Natural killer cell treated with Interleukin-12 subunit alpha and Interleukin-12 subunit beta and Interleukin-15 and Interleukin-18, amount 100 ng/mL, for 72 hours (primary cell): ENCODE measurements around the gene IGF1. TPM values are rescaled to one million over a fixed set of nuclear protein-coding genes. Genes with fewer than 3 reads are reported as not detected.

Experiments
- ATAC-seq, 2 donors: fragments of 150-1000 bp; cut with Tn5 transposase in 1 of 2; sonication (Bioruptor Pico), chemical (Tn5 transposase) in 1 of 2; 2 replicates each; pipeline ENCODE4 v1.10.0; 2021
- DNase-seq: peaks from one replicate; pipeline ENCODE4 v3.0.0; 2022; ENCODE audit warnings: low spot score
- H3K27ac Mint-ChIP-seq, 2 donors: 1 replicate in 1 of 2; 2 replicates in 1 of 2; pipeline ENCODE4 v1.8.0; 2022; ENCODE audit warnings: mixed read lengths in 2 of 2, mild to moderate bottlenecking in 1 of 2, moderate library complexity in 1 of 2
- H3K27me3 Mint-ChIP-seq, 2 donors: 1 replicate in 1 of 2; 2 replicates in 1 of 2; pipeline ENCODE4 v1.8.0; 2022; ENCODE audit warnings: mixed read lengths in 2 of 2
- H3K36me3 Mint-ChIP-seq: one replicate; pipeline ENCODE4 v1.8.0; 2022; ENCODE audit warnings: mixed read lengths
- H3K4me1 Mint-ChIP-seq, 2 donors: 1 replicate in 1 of 2; 2 replicates in 1 of 2; pipeline ENCODE4 v1.8.0; 2022; ENCODE audit warnings: low read depth in 2 of 2, mixed read lengths in 2 of 2, mild to moderate bottlenecking in 1 of 2
- H3K4me3 Mint-ChIP-seq: one replicate; pipeline ENCODE4 v1.8.0; 2022; ENCODE audit warnings: mixed read lengths
- H3K9me3 Mint-ChIP-seq: 2 replicates; pipeline ENCODE4 v1.8.0; 2022; ENCODE audit warnings: mixed read lengths
- total RNA-seq, 2 donors: library from RNA; stranded (reverse); gene quantifications; one replicate each; pipeline ENCODE4 v1.2.3, GENCODE V29; 2022

Gene IGF1
- total RNA-seq, 2 donors from 2014 or later, result 0.05 TPM; not detected in 1

- Mint-ChIP-seq H3K9me3 (no peaks in the 10 kb centered on the region), H3K27me3 (peaks cover 6 to 21% of the 10 kb centered on the region in 2 donors), H3K27ac (no peak overlapping the region), H3K4me1 (no peaks in the 10 kb centered on the region), H3K4me3 (no peak overlapping the region), H3K36me3 (no peaks in the 10 kb centered on the region)
- DNase-seq, result no peak
- no peak for ATAC-seq
These were observed 80.7 kb downstream of the IGF1 start for GRCh38 chr12:102399653-102400052.

- H3K9me3 Mint-ChIP-seq, result no peaks in the 10 kb centered on the region
- no peak for ATAC-seq
- H3K36me3 Mint-ChIP-seq, result no peaks in the 10 kb centered on the region
- H3K27me3 Mint-ChIP-seq, result peaks cover 6 to 36% of the 10 kb centered on the region in 2 donors
- no peak overlapping the region for H3K27ac Mint-ChIP-seq
- no peaks in the 10 kb centered on the region for H3K4me1 Mint-ChIP-seq
- no peak for DNase-seq
- no peak overlapping the region for H3K4me3 Mint-ChIP-seq
These were observed 84.1 kb downstream of the IGF1 start for GRCh38 chr12:102396276-102396675.

- H3K9me3 Mint-ChIP-seq, result no peaks in the 10 kb centered on the region
- no peak overlapping the region for H3K27ac Mint-ChIP-seq
- ATAC-seq (no peak), DNase-seq (no peak)
- no peaks in the 10 kb centered on the region for H3K36me3 Mint-ChIP-seq
- no peak overlapping the region for H3K4me3 Mint-ChIP-seq
- H3K27me3 Mint-ChIP-seq, result peaks cover 6 to 29% of the 10 kb centered on the region in 2 donors
- H3K4me1 Mint-ChIP-seq, result no peaks in the 10 kb centered on the region
These were observed 86.2 kb downstream of the IGF1 start for GRCh38 chr12:102394200-102394599.

GRCh38 chr12:102390068-102390467, 90.3 kb downstream of the IGF1 start:
- peaks cover 0 to 50% of the 10 kb centered on the region in 2 donors for H3K27me3 Mint-ChIP-seq
- no peak for DNase-seq
- ATAC-seq, result no peak
- H3K27ac Mint-ChIP-seq, result no peak overlapping the region
- H3K9me3 Mint-ChIP-seq, result peaks cover 8% of the 10 kb centered on the region
- H3K4me1 Mint-ChIP-seq, result no peaks in the 10 kb centered on the region
- H3K4me3 Mint-ChIP-seq, result no peak overlapping the region
- no peaks in the 10 kb centered on the region for H3K36me3 Mint-ChIP-seq

- Mint-ChIP-seq H3K9me3 (peaks cover 14% of the 10 kb centered on the region), H3K27ac (no peak overlapping the region), H3K36me3 (peaks cover 7% of the 10 kb centered on the region), H3K4me1 (no peaks in the 10 kb centered on the region), H3K27me3 (peaks cover 6 to 57% of the 10 kb centered on the region in 2 donors), H3K4me3 (no peak overlapping the region)
- ATAC-seq (no peak), DNase-seq (no peak)
These were observed 91.9 kb downstream of the IGF1 start for GRCh38 chr12:102388469-102388868.

- Mint-ChIP-seq H3K4me1 (no peaks in the 10 kb centered on the region), H3K27me3 (peaks cover 6 to 46% of the 10 kb centered on the region in 2 donors), H3K9me3 (peaks cover 17% of the 10 kb centered on the region), H3K27ac (no peak overlapping the region), H3K36me3 (peaks cover 7% of the 10 kb centered on the region), H3K4me3 (no peak overlapping the region)
- no peak for ATAC-seq
- DNase-seq, result no peak
These were observed 95.0 kb downstream of the IGF1 start for GRCh38 chr12:102385343-102385742.

GRCh38 chr12:102379346-102380162, 100.8 kb downstream of the IGF1 start:
- no peak overlapping the region for H3K27ac Mint-ChIP-seq
- DNase-seq, result no peak
- no peak overlapping the region for H3K4me3 Mint-ChIP-seq
- peaks cover 8% of the 10 kb centered on the region for H3K9me3 Mint-ChIP-seq
- peaks cover 5% of the 10 kb centered on the region for H3K36me3 Mint-ChIP-seq
- ATAC-seq, result no peak
- no peaks in the 10 kb centered on the region for H3K4me1 Mint-ChIP-seq
- peaks cover 4 to 23% of the 10 kb centered on the region in 2 donors for H3K27me3 Mint-ChIP-seq

- Mint-ChIP-seq H3K36me3 (no peaks in the 10 kb centered on the region), H3K9me3 (peaks cover 14% of the 10 kb centered on the region), H3K27ac (no peak overlapping the region), H3K4me3 (no peak overlapping the region), H3K4me1 (no peaks in the 10 kb centered on the region), H3K27me3 (peaks cover 0 to 13% of the 10 kb centered on the region in 2 donors)
- ATAC-seq (no peak), DNase-seq (no peak)
These were observed 103.6 kb downstream of the IGF1 start for GRCh38 chr12:102376781-102377180.

GRCh38 chr12:102376181-102376747, 104.1 kb downstream of the IGF1 start:
- no peak overlapping the region for H3K4me3 Mint-ChIP-seq
- ATAC-seq, result no peak
- H3K4me1 Mint-ChIP-seq, result no peaks in the 10 kb centered on the region
- no peak overlapping the region for H3K27ac Mint-ChIP-seq
- DNase-seq, result no peak
- peaks cover 0 to 13% of the 10 kb centered on the region in 2 donors for H3K27me3 Mint-ChIP-seq
- H3K9me3 Mint-ChIP-seq, result peaks cover 13% of the 10 kb centered on the region
- H3K36me3 Mint-ChIP-seq, result no peaks in the 10 kb centered on the region

- DNase-seq (no peak), ATAC-seq (no peak)
- Mint-ChIP-seq H3K4me3 (no peak overlapping the region), H3K4me1 (no peaks in the 10 kb centered on the region), H3K27ac (no peak overlapping the region), H3K9me3 (peaks cover 13% of the 10 kb centered on the region), H3K27me3 (peaks cover 0 to 6% of the 10 kb centered on the region in 2 donors), H3K36me3 (no peaks in the 10 kb centered on the region)
These were observed 106.2 kb downstream of the IGF1 start for GRCh38 chr12:102374190-102374589.

GRCh38 chr12:102372087-102372486, 108.3 kb downstream of the IGF1 start:
- H3K36me3 Mint-ChIP-seq, result no peaks in the 10 kb centered on the region
- H3K4me3 Mint-ChIP-seq, result no peak overlapping the region
- no peaks in the 10 kb centered on the region for H3K4me1 Mint-ChIP-seq
- no peak overlapping the region for H3K27ac Mint-ChIP-seq
- DNase-seq, result no peak
- ATAC-seq, result no peak
- peaks cover 16% of the 10 kb centered on the region for H3K9me3 Mint-ChIP-seq
- peaks cover 0 to 2% of the 10 kb centered on the region in 2 donors for H3K27me3 Mint-ChIP-seq

GRCh38 chr12:102371165-102371564, 109.2 kb downstream of the IGF1 start:
- ATAC-seq (no peak), DNase-seq (no peak)
- peaks cover 19% of the 10 kb centered on the region for H3K9me3 Mint-ChIP-seq
- peaks cover 2 to 9% of the 10 kb centered on the region in 2 donors for H3K27me3 Mint-ChIP-seq
- no peaks in the 10 kb centered on the region for H3K36me3 Mint-ChIP-seq
- no peaks in the 10 kb centered on the region for H3K4me1 Mint-ChIP-seq
- no peak overlapping the region for H3K4me3 Mint-ChIP-seq
- H3K27ac Mint-ChIP-seq, result no peak overlapping the region

GRCh38 chr12:102369876-102370275, 110.5 kb downstream of the IGF1 start:
- no peak overlapping the region for H3K27ac Mint-ChIP-seq
- peaks cover 19% of the 10 kb centered on the region for H3K9me3 Mint-ChIP-seq
- no peaks in the 10 kb centered on the region for H3K4me1 Mint-ChIP-seq
- peaks cover 2 to 9% of the 10 kb centered on the region in 2 donors for H3K27me3 Mint-ChIP-seq
- H3K4me3 Mint-ChIP-seq, result no peak overlapping the region
- no peaks in the 10 kb centered on the region for H3K36me3 Mint-ChIP-seq
- ATAC-seq (no peak), DNase-seq (no peak)

GRCh38 chr12:102365365-102365764, 115.0 kb downstream of the IGF1 start:
- Mint-ChIP-seq H3K4me3 (no peak overlapping the region), H3K9me3 (peaks cover 13% of the 10 kb centered on the region), H3K27me3 (peaks cover 2 to 29% of the 10 kb centered on the region in 2 donors), H3K4me1 (no peaks in the 10 kb centered on the region), H3K27ac (no peak overlapping the region), H3K36me3 (no peaks in the 10 kb centered on the region)
- no peak for ATAC-seq
- DNase-seq, result no peak
